Measurements from ENCODE around the gene ROBO1. TPM values are rescaled to one million over a fixed set of nuclear protein-coding genes. Genes with fewer than 3 reads are reported as not detected.

Gene ROBO1
- total RNA-seq, 1 donor from 2014 or later: 71.7 TPM

DNA sequence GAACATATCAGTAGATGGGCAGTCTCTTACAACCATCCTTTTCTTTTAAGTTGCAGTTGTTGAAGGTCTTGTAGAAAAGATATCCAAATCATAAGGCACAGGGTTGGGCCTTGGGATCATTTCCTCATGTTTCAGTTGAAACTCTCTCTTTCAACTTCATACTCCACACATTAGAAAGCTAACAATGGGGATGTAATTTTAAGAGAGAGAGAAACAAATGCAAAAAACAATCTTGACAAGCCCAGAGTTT lies 747.9 kb downstream of the ROBO1 start:
- H3K27me3 ChIP-seq (ENCODE audit: insufficient read depth, low read length): no peaks in the 10 kb centered on the region
- no peak overlapping the region for H3K9ac ChIP-seq (ENCODE audit: low read length)
- no peak overlapping the region for H3K4me3 ChIP-seq (ENCODE audit: insufficient read depth, low read depth, low read length)
- no peak overlapping the region for H3K4me3 Mint-ChIP-seq (ENCODE audit: unreplicated experiment)
- peaks cover 36% of the 10 kb centered on the region for H3K79me2 ChIP-seq (ENCODE audit: insufficient read depth, low read length)
- peak overlapping the region; percentile 99 for H3K4me2 ChIP-seq (ENCODE audit: low read length)
- H3K27ac Mint-ChIP-seq (ENCODE audit: unreplicated experiment): peak overlapping the region; percentile 99
- TF ChIP-seq, protein P1, sequence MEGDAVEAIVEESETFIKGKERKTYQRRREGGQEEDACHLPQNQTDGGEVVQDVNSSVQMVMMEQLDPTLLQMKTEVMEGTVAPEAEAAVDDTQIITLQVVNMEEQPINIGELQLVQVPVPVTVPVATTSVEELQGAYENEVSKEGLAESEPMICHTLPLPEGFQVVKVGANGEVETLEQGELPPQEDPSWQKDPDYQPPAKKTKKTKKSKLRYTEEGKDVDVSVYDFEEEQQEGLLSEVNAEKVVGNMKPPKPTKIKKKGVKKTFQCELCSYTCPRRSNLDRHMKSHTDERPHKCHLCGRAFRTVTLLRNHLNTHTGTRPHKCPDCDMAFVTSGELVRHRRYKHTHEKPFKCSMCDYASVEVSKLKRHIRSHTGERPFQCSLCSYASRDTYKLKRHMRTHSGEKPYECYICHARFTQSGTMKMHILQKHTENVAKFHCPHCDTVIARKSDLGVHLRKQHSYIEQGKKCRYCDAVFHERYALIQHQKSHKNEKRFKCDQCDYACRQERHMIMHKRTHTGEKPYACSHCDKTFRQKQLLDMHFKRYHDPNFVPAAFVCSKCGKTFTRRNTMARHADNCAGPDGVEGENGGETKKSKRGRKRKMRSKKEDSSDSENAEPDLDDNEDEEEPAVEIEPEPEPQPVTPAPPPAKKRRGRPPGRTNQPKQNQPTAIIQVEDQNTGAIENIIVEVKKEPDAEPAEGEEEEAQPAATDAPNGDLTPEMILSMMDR (IDR thresholded peaks at IDR 0.05; ENCODE audit: insufficient read depth, low read depth, low read length): no peak
- no peak for TF ChIP-seq EZH2 (IDR thresholded peaks at IDR 0.05; ENCODE audit: insufficient read depth, low read length)
- H3K4me1 ChIP-seq (ENCODE audit: insufficient read depth, low read length): no peaks in the 10 kb centered on the region
- peaks cover 23% of the 10 kb centered on the region for H4K20me1 ChIP-seq (ENCODE audit: insufficient read depth, low read length)
- H3K27me3 Mint-ChIP-seq (ENCODE audit: low read depth, unreplicated experiment): no peaks in the 10 kb centered on the region
- H3K4me1 Mint-ChIP-seq (ENCODE audit: low read depth, unreplicated experiment): peaks cover 4% of the 10 kb centered on the region
- H3K9me3 ChIP-seq (ENCODE audit: insufficient read depth, low read depth, low read length): no peaks in the 10 kb centered on the region
- no peaks in the 10 kb centered on the region for H3K36me3 ChIP-seq (ENCODE audit: insufficient read depth, low read length)
- FAIRE-seq (no peak), DNase-seq (ENCODE audit: low read depth) (no peak)
- H3K9me3 Mint-ChIP-seq (ENCODE audit: unreplicated experiment): no peaks in the 10 kb centered on the region
- H3K27ac ChIP-seq (ENCODE audit: low read depth, low read length): no peak overlapping the region
- H3K36me3 Mint-ChIP-seq (ENCODE audit: low read depth, unreplicated experiment): no peaks in the 10 kb centered on the region
- peak overlapping the region; percentile 12 for H2AFZ ChIP-seq (ENCODE audit: low read depth, low read length)

- Mint-ChIP-seq H3K4me3 (ENCODE audit: unreplicated experiment) (no peak overlapping the region), H3K4me1 (ENCODE audit: low read depth, unreplicated experiment) (peaks cover 6% of the 10 kb centered on the region), H3K36me3 (ENCODE audit: low read depth, unreplicated experiment) (no peaks in the 10 kb centered on the region), H3K27me3 (ENCODE audit: low read depth, unreplicated experiment) (no peaks in the 10 kb centered on the region), H3K27ac (ENCODE audit: unreplicated experiment) (peak overlapping the region; percentile 99), H3K9me3 (ENCODE audit: unreplicated experiment) (no peaks in the 10 kb centered on the region)
- Histone ChIP-seq H4K20me1 (ENCODE audit: insufficient read depth, low read length) (peaks cover 23% of the 10 kb centered on the region), H3K4me1 (ENCODE audit: insufficient read depth, low read length) (no peaks in the 10 kb centered on the region), H3K4me2 (ENCODE audit: low read length) (peak overlapping the region; percentile 99), H3K27me3 (ENCODE audit: insufficient read depth, low read length) (no peaks in the 10 kb centered on the region), H3K27ac (ENCODE audit: low read depth, low read length) (peak overlapping the region; percentile 95), H2AFZ (ENCODE audit: low read depth, low read length) (peak overlapping the region; percentile 88), H3K79me2 (ENCODE audit: insufficient read depth, low read length) (peaks cover 41% of the 10 kb centered on the region), H3K4me3 (ENCODE audit: insufficient read depth, low read depth, low read length) (peak overlapping the region; percentile 95), H3K9ac (ENCODE audit: low read length) (peak overlapping the region; percentile 92), H3K9me3 (ENCODE audit: insufficient read depth, low read depth, low read length) (no peaks in the 10 kb centered on the region), H3K36me3 (ENCODE audit: insufficient read depth, low read length) (no peaks in the 10 kb centered on the region)
- FAIRE-seq (peak; percentile 86), DNase-seq (ENCODE audit: low read depth) (peak; percentile 93)
- TF ChIP-seq, protein P1 (IDR thresholded peaks at IDR 0.05; ENCODE audit: insufficient read depth, low read depth, low read length): no peak
- no peak for TF ChIP-seq EZH2 (IDR thresholded peaks at IDR 0.05; ENCODE audit: insufficient read depth, low read length)
Measured at GRCh38 chr3:79019137-79019923, 748.5 kb downstream of the ROBO1 start.

DNA sequence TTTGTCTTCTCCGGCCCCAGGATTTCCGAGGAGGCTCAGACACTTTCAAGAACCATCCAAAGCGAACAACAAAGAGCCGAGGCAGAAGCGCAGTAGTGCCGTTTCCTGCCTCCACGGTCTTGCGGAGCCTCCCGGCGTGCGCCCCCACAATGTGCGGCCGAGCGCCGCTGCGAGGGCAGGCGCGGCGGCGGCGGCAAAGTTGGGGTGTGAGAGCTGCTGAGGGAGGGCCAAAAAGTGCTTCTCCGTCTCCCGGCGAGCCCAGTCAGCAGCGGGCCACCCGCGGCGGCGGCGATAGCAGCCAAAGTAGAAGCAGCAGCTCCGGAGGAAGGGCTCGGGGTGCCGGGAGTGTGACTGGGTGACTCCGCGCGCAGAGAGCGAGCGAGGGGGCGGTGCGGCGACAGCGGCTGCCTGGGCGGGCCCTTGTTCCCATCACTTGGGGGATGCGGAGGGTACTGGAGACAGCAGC lies 749.1 kb downstream of the ROBO1 start:
- H3K9me3 ChIP-seq (ENCODE audit: insufficient read depth, low read depth, low read length): no peaks in the 10 kb centered on the region
- H3K4me3 Mint-ChIP-seq (ENCODE audit: unreplicated experiment): no peak overlapping the region
- FAIRE-seq (no peak), DNase-seq (ENCODE audit: low read depth) (peak; percentile 59)
- peaks cover 47% of the 10 kb centered on the region for H3K79me2 ChIP-seq (ENCODE audit: insufficient read depth, low read length)
- H3K4me1 ChIP-seq (ENCODE audit: insufficient read depth, low read length): no peaks in the 10 kb centered on the region
- peak overlapping the region; percentile 92 for H3K9ac ChIP-seq (ENCODE audit: low read length)
- H3K4me2 ChIP-seq (ENCODE audit: low read length): peak overlapping the region; percentile 99
- TF ChIP-seq EZH2 (IDR thresholded peaks at IDR 0.05; ENCODE audit: insufficient read depth, low read length): no peak
- TF ChIP-seq, protein P1 (IDR thresholded peaks at IDR 0.05; ENCODE audit: insufficient read depth, low read depth, low read length): no peak
- peaks cover 8% of the 10 kb centered on the region for H3K4me1 Mint-ChIP-seq (ENCODE audit: low read depth, unreplicated experiment)
- no peaks in the 10 kb centered on the region for H3K36me3 Mint-ChIP-seq (ENCODE audit: low read depth, unreplicated experiment)
- no peak overlapping the region for H3K27ac Mint-ChIP-seq (ENCODE audit: unreplicated experiment)
- H3K27me3 Mint-ChIP-seq (ENCODE audit: low read depth, unreplicated experiment): no peaks in the 10 kb centered on the region
- peak overlapping the region; percentile 95 for H3K4me3 ChIP-seq (ENCODE audit: insufficient read depth, low read depth, low read length)
- no peaks in the 10 kb centered on the region for H3K27me3 ChIP-seq (ENCODE audit: insufficient read depth, low read length)
- H4K20me1 ChIP-seq (ENCODE audit: insufficient read depth, low read length): peaks cover 23% of the 10 kb centered on the region
- H2AFZ ChIP-seq (ENCODE audit: low read depth, low read length): peak overlapping the region; percentile 88
- no peaks in the 10 kb centered on the region for H3K9me3 Mint-ChIP-seq (ENCODE audit: unreplicated experiment)
- no peaks in the 10 kb centered on the region for H3K36me3 ChIP-seq (ENCODE audit: insufficient read depth, low read length)
- H3K27ac ChIP-seq (ENCODE audit: low read depth, low read length): peak overlapping the region; percentile 95
